Stimulated activated CD4-positive, alpha-beta T cell treated with anti-CD3 and anti-CD28 coated beads, Interleukin-4, amount 100 ng/mL, for 24 hours (primary cell): ENCODE data around the gene PYY.
"Not testable (repeated sequence)": the region's sequence is repeated elsewhere in the genome, so short reads cannot be mapped to it uniquely, and the experiment has no call there.

Source experiments
- DNase-seq: peaks from one replicate; pipeline ENCODE4 v3.0.0-alpha.2; 2020

PYY gene

GRCh38 chr17:43945074-43945829 lies 8.5 kb downstream of the PYY start:
- no peak for DNase-seq

GRCh38 chr17:43942051-43942685 lies 11.6 kb downstream of the PYY start, which contains the start of gene PPY:
PPY (minus strand) TSS chr17:43942476; CDS start chr17:43941654, 822 bp downstream.
- DNase-seq: no peak

- DNase-seq: peak; percentile 17
These were observed 13.1 kb downstream of the PYY start for GRCh38 chr17:43940630-43941029.

- DNase-seq: no peak
These were observed 13.9 kb downstream of the PYY start for GRCh38 chr17:43939886-43940285.

- DNase-seq: not testable (repeated sequence)
These were observed 14.3 kb downstream of the PYY start for GRCh38 chr17:43939452-43939851.

GRCh38 chr17:43938838-43939182 lies 14.9 kb downstream of the PYY start:
- DNase-seq: no peak

GRCh38 chr17:43936434-43936833 lies 17.3 kb downstream of the PYY start:
- no peak for DNase-seq

GRCh38 chr17:43935926-43936261 lies 17.8 kb downstream of the PYY start:
- DNase-seq: no peak

GRCh38 chr17:43935204-43935925 lies 18.4 kb downstream of the PYY start:
- DNase-seq: no peak

- no peak for DNase-seq
These were observed 20.8 kb downstream of the PYY start for GRCh38 chr17:43932923-43933322.

GRCh38 chr17:43932357-43932756 lies 21.4 kb downstream of the PYY start:
- DNase-seq: no peak

GRCh38 chr17:43931062-43931571 lies 22.6 kb downstream of the PYY start:
- DNase-seq: no peak

- no peak for DNase-seq
These were observed 25.1 kb downstream of the PYY start for GRCh38 chr17:43928609-43929008.

GRCh38 chr17:43927929-43928328 lies 25.8 kb downstream of the PYY start:
- not testable (repeated sequence) for DNase-seq

- no peak for DNase-seq
These were observed 26.5 kb downstream of the PYY start for GRCh38 chr17:43927060-43927864.

- no peak for DNase-seq
These were observed 29.2 kb downstream of the PYY start for GRCh38 chr17:43924558-43924957.

GRCh38 chr17:43920500-43921095 lies 33.1 kb downstream of the PYY start:
- no peak for DNase-seq

GRCh38 chr17:43918026-43918389 lies 35.7 kb downstream of the PYY start:
- no peak for DNase-seq

- DNase-seq: peak; percentile 34
These were observed 36.3 kb downstream of the PYY start for GRCh38 chr17:43917348-43918025.

GRCh38 chr17:43917016-43917347 lies 36.8 kb downstream of the PYY start:
- no peak for DNase-seq

- no peak for DNase-seq
These were observed 37.4 kb downstream of the PYY start for GRCh38 chr17:43916385-43916784.

- no peak for DNase-seq
These were observed 38.2 kb downstream of the PYY start for GRCh38 chr17:43915559-43915958.
